ENCODE results near the gene KRTAP4-1.

- no peak for TF ChIP-seq CTCF (IDR thresholded peaks at IDR 0.05)
- TF ChIP-seq POLR2A (IDR thresholded peaks at IDR 0.05): no peak
Observed at GRCh38 chr17:41184480-41184961, at the start of gene KRTAP4-1.

Data from esophagus squamous epithelium (tissue), 4 donors.